AG09319 (cell line): ENCODE data around the gene ANK2.

Experiments
- DNase-seq: peaks from one replicate; pipeline ENCODE4 v3.0.0-alpha.2; 2010; ENCODE audit warnings: low read depth; ENCODE audit errors: extremely low read depth
- CTCF ChIP-seq: IDR thresholded peaks from 2 replicates; pipeline ENCODE4 v1.5.1; 2011; ENCODE audit warnings: low read depth, mild to moderate bottlenecking, inconsistent platforms, low read length, moderate library complexity

The ANK2 gene

GRCh38 chr4:113145519-113146291 lies 96.3 kb downstream of the ANK2 start:
- TF ChIP-seq CTCF = no peak
- no peak for DNase-seq

- TF ChIP-seq CTCF = no peak
- DNase-seq = no peak
Measured at GRCh38 chr4:113146876-113147358, 97.5 kb downstream of the ANK2 start.

- no peak for TF ChIP-seq CTCF
- no peak for DNase-seq
Measured at GRCh38 chr4:113147498-113148111, 98.2 kb downstream of the ANK2 start.

- no peak for DNase-seq
- no peak for TF ChIP-seq CTCF
Measured at GRCh38 chr4:113148925-113149324, 99.5 kb downstream of the ANK2 start.

- DNase-seq = no peak
- TF ChIP-seq CTCF = no peak
Measured at GRCh38 chr4:113153529-113154101, 104.2 kb downstream of the ANK2 start.

- no peak for DNase-seq
- no peak for TF ChIP-seq CTCF
Measured at GRCh38 chr4:113154281-113154680, 104.8 kb downstream of the ANK2 start.
